Glutamatergic neuron (in vitro differentiated cells): ENCODE measurements around the gene RPS28. TPM values are rescaled to one million over a fixed set of nuclear protein-coding genes. Genes with fewer than 3 reads are reported as not detected.

Experiments
- DNase-seq: peaks from one replicate; pipeline ENCODE4 v3.0.0; 2022
- H3K27ac Mint-ChIP-seq: one replicate; pipeline ENCODE4 v1.8.0; 2020; ENCODE audit warnings: mild to moderate bottlenecking, mixed read lengths, inconsistent platforms; ENCODE audit not compliant: unreplicated experiment
- H3K27me3 Mint-ChIP-seq: one replicate; pipeline ENCODE4 v1.8.0; 2020; ENCODE audit warnings: mild to moderate bottlenecking, moderate library complexity, mixed read lengths, inconsistent platforms; ENCODE audit not compliant: unreplicated experiment
- H3K36me3 Mint-ChIP-seq: one replicate; pipeline ENCODE4 v1.8.0; 2020; ENCODE audit warnings: mild to moderate bottlenecking, mixed read lengths, inconsistent platforms; ENCODE audit not compliant: unreplicated experiment
- H3K4me1 Mint-ChIP-seq: one replicate; pipeline ENCODE4 v1.8.0; 2020; ENCODE audit warnings: mild to moderate bottlenecking, low read depth, mixed read lengths, inconsistent platforms; ENCODE audit not compliant: unreplicated experiment
- H3K4me3 Mint-ChIP-seq: one replicate; pipeline ENCODE4 v1.8.0; 2020; ENCODE audit warnings: mild to moderate bottlenecking, mixed read lengths, inconsistent platforms; ENCODE audit not compliant: unreplicated experiment
- H3K9me3 Mint-ChIP-seq: one replicate; pipeline ENCODE4 v1.8.0; 2020; ENCODE audit warnings: mild to moderate bottlenecking, moderate library complexity, mixed read lengths, inconsistent platforms; ENCODE audit not compliant: unreplicated experiment
- CTCF ChIP-seq: fragments of 200-600 bp; sonication (generic); IDR thresholded peaks from one replicate; pipeline ENCODE4 v1.5.0; 2021; ENCODE audit not compliant: partially characterized antibody, unreplicated experiment
- total RNA-seq: library from RNA; stranded (reverse); fragmentation: NEBNext Ultra II Directional; extraction: Animal tissue kit (Norgen Biotek cat#: 25700); gene quantifications from one replicate; pipeline ENCODE4 v1.2.1, GENCODE V29; 2021; ENCODE audit not compliant: unreplicated experiment

The RPS28 gene
- total RNA-seq, 1 donor from 2014 or later = 1,030 TPM

GRCh38 chr19:8322638-8322997 lies 1.3 kb downstream of the RPS28 start:
- no peak for DNase-seq
- Mint-ChIP-seq H3K27me3 (peaks cover 4% of the 10 kb centered on the region), H3K9me3 (peaks cover 12% of the 10 kb centered on the region), H3K27ac (no peak overlapping the region), H3K4me3 (peak overlapping the region; percentile 98), H3K36me3 (no peaks in the 10 kb centered on the region), H3K4me1 (peaks cover 6% of the 10 kb centered on the region)
- no peak for TF ChIP-seq CTCF

GRCh38 chr19:8323781-8324185 lies 2.5 kb downstream of the RPS28 start:
- H3K9me3 Mint-ChIP-seq = peaks cover 12% of the 10 kb centered on the region
- no peak for TF ChIP-seq CTCF
- no peak overlapping the region for H3K4me3 Mint-ChIP-seq
- no peak overlapping the region for H3K27ac Mint-ChIP-seq
- peaks cover 12% of the 10 kb centered on the region for H3K27me3 Mint-ChIP-seq
- no peaks in the 10 kb centered on the region for H3K36me3 Mint-ChIP-seq
- no peak for DNase-seq
- H3K4me1 Mint-ChIP-seq = peaks cover 6% of the 10 kb centered on the region

GRCh38 chr19:8324186-8325050 lies 3.1 kb downstream of the RPS28 start:
- H3K9me3 Mint-ChIP-seq = peaks cover 12% of the 10 kb centered on the region
- TF ChIP-seq CTCF = no peak
- no peak overlapping the region for H3K4me3 Mint-ChIP-seq
- H3K27ac Mint-ChIP-seq = no peak overlapping the region
- H3K36me3 Mint-ChIP-seq = no peaks in the 10 kb centered on the region
- no peak for DNase-seq
- peaks cover 12% of the 10 kb centered on the region for H3K27me3 Mint-ChIP-seq
- H3K4me1 Mint-ChIP-seq = peaks cover 6% of the 10 kb centered on the region

- TF ChIP-seq CTCF = no peak
- no peaks in the 10 kb centered on the region for H3K36me3 Mint-ChIP-seq
- DNase-seq = no peak
- H3K4me3 Mint-ChIP-seq = no peak overlapping the region
- H3K9me3 Mint-ChIP-seq = peaks cover 12% of the 10 kb centered on the region
- peaks cover 12% of the 10 kb centered on the region for H3K27me3 Mint-ChIP-seq
- no peak overlapping the region for H3K27ac Mint-ChIP-seq
- peaks cover 4% of the 10 kb centered on the region for H3K4me1 Mint-ChIP-seq
Measured at GRCh38 chr19:8325454-8325853, 4.2 kb downstream of the RPS28 start.

- Mint-ChIP-seq H3K9me3 (peaks cover 3% of the 10 kb centered on the region), H3K36me3 (no peaks in the 10 kb centered on the region), H3K4me3 (no peak overlapping the region), H3K4me1 (no peaks in the 10 kb centered on the region), H3K27ac (no peak overlapping the region), H3K27me3 (peaks cover 9% of the 10 kb centered on the region)
- no peak for DNase-seq
- TF ChIP-seq CTCF = no peak
Measured at GRCh38 chr19:8329996-8330395, 8.7 kb downstream of the RPS28 start.
